ENCODE data around the gene CEMIP. TPM values are rescaled to one million over a fixed set of nuclear protein-coding genes. Genes with fewer than 3 reads are reported as not detected.

Gene CEMIP
- total RNA-seq, 1 donor from 2014 or later = under 0.01 TPM

DNA sequence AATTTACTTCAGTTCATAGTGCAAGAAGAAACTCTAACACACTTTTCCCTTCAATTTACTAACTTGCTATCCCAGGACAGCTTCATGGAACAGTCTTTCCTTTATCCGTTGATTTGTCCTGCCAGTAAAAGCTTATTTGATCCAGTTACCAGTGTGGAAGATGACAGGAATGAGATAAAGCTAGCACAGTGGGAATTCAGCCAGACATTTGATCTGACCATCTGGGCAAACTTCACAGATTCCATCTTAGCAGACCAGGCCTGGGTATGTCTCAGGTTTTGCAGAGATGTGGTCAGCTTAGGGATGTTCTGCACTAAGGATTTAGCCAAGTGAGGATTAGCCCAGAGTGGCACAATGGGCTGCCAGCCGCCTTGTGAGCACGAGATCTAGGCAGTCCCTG lies 19.7 kb downstream of the CEMIP start:
- Histone ChIP-seq H3K36me3 (ENCODE audit: control insufficient read depth, insufficient read depth, low read length) (no peaks in the 10 kb centered on the region), H3K27me3 (ENCODE audit: control insufficient read depth, insufficient read depth, low read length) (no peaks in the 10 kb centered on the region), H3K4me3 (ENCODE audit: low read depth, low read length) (no peak overlapping the region)
- DNase-seq (ENCODE audit: low read depth) = no peak
- TF ChIP-seq, protein P1, sequence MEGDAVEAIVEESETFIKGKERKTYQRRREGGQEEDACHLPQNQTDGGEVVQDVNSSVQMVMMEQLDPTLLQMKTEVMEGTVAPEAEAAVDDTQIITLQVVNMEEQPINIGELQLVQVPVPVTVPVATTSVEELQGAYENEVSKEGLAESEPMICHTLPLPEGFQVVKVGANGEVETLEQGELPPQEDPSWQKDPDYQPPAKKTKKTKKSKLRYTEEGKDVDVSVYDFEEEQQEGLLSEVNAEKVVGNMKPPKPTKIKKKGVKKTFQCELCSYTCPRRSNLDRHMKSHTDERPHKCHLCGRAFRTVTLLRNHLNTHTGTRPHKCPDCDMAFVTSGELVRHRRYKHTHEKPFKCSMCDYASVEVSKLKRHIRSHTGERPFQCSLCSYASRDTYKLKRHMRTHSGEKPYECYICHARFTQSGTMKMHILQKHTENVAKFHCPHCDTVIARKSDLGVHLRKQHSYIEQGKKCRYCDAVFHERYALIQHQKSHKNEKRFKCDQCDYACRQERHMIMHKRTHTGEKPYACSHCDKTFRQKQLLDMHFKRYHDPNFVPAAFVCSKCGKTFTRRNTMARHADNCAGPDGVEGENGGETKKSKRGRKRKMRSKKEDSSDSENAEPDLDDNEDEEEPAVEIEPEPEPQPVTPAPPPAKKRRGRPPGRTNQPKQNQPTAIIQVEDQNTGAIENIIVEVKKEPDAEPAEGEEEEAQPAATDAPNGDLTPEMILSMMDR (IDR thresholded peaks at IDR 0.05; ENCODE audit: insufficient read depth, low read length, poor library complexity, severe bottlenecking) = no peak

DNA sequence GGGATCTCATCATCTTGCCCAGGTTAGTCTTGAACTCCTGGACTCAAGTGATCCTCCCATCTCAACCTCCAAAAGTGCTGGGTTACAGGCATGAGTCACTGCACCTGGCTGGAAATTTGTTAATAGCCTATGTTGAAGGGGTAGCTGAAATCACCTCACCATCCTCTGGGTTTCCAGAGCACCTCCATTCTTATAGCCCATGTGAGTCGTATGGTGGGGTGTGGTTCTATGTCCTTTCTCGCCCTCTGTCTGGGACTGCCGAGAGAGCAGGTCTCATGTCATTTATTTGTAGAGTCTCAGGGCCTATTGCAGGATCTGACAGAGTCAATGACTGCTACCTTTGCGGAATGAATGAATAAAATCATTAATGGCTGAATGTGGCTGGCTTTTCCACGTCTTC lies 20.9 kb downstream of the CEMIP start:
- DNase-seq (ENCODE audit: low read depth) = no peak
- Histone ChIP-seq H3K4me3 (ENCODE audit: low read depth, low read length) (no peak overlapping the region), H3K27me3 (ENCODE audit: control insufficient read depth, insufficient read depth, low read length) (no peaks in the 10 kb centered on the region), H3K36me3 (ENCODE audit: control insufficient read depth, insufficient read depth, low read length) (no peaks in the 10 kb centered on the region)
- TF ChIP-seq, protein P1 (IDR thresholded peaks at IDR 0.05; ENCODE audit: insufficient read depth, low read length, poor library complexity, severe bottlenecking) = no peak

DNA sequence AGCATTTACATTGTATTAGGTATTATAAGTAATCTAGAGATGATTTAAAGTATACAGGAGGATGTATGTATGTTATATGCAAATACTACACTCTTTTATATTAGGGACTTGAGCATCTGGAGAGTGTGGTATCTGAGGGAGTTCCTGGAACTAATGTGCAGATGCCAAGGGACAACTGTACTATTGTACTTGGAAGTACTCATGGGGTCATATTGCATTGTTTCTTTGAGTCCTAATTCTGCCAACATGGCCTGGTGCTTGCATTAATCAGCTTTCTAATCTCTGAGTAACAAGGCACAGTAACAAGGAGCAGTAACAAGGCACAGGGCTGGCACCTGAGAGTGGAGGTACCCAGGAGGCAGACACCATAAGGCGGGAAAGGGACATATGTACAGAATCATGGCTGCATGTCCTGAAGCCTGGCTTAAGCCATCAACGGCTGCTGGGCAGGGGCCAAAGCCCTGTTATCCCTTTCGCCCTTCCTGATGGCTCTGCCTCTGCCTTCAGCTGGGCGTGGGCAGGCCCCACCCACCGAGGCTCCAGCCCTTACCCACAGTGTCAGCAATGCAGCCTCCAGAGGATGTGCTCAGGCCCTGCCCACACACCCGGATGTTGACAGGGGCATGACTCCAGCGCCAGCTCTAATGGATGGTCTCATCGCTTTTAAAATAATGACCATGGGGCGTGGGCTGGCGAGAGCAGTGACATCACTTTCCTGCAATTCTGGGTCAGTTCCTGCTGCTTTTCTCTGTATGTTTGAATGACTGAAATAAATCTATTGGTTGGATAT lies 22.9 kb downstream of the CEMIP start:
- no peaks in the 10 kb centered on the region for H3K27me3 ChIP-seq (ENCODE audit: control insufficient read depth, insufficient read depth, low read length)
- TF ChIP-seq, protein P1 (IDR thresholded peaks at IDR 0.05; ENCODE audit: insufficient read depth, low read length, poor library complexity, severe bottlenecking) = no peak
- H3K4me3 ChIP-seq (ENCODE audit: low read depth, low read length) = no peak overlapping the region
- no peaks in the 10 kb centered on the region for H3K36me3 ChIP-seq (ENCODE audit: control insufficient read depth, insufficient read depth, low read length)
- DNase-seq (ENCODE audit: low read depth) = no peak

DNA sequence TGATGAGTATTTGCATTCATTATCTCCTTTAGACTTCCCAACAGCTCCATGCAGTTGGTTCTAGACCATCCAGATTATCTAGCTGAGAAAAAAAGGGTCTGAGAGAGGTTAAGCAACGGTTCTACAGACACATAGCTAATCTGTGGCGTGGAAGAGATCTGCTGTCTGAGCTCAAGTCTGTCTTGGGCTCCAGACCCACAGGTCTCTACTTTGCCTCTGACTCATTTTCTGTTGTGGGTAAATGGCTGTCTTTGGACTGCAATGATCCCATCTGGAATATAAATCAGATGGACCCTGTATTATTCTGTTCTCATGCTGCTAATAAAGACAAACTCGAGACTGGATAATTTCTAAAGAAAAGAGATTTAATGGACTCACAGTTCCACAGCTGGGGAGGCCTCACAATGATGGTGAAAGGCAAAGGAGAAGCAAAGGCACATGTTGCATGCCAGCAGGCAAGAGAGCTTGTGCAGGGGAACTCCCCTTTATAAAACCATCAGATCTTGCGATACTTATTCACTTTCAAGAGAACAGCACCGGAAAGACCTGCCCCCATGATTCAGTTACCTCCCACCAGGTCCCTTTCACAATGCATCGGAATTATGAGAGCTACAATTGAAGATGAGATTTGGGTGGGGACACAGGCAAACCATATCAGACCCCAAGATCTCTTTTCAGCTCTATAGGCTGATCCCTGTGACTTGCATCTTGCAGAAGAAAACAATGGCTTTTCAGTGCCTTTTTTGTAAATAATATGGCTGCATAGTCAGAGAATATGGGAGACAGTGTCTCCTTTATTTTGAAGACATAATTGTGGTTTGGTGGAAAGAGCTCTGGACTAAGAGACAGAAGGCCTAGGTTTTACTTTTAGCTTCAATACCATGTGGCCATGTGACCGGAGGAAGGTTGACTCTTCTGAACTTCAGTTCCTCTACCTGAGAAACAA lies 24.7 kb downstream of the CEMIP start:
- Histone ChIP-seq H3K36me3 (ENCODE audit: control insufficient read depth, insufficient read depth, low read length) (no peaks in the 10 kb centered on the region), H3K27me3 (ENCODE audit: control insufficient read depth, insufficient read depth, low read length) (no peaks in the 10 kb centered on the region), H3K4me3 (ENCODE audit: low read depth, low read length) (no peak overlapping the region)
- DNase-seq (ENCODE audit: low read depth) = no peak
- TF ChIP-seq, protein P1 (IDR thresholded peaks at IDR 0.05; ENCODE audit: insufficient read depth, low read length, poor library complexity, severe bottlenecking) = no peak

DNA sequence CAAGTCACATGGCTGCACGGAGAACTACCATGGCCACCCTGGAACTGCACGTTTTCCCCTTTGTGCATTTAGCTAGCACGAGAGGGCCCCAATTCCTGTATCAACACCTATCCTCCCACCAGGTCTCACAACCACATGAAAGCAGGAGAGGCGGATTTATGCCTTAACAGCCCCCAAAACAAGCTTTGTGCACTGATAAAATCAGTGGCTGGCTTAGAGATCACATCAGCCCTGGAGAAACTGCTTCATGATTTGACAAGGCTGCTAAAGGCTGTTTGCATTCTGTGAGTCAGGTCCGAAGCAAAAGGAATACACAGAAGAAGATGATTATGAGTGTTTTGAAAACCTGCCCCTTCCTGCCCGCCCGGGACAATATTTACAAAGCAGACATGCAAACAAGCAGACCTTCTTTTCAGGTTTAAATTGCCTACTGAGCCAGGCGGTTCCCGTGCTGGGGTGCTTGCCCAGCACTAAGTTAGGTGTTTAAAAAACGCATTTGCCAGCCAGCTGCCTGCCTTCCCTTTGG lies 25.9 kb downstream of the CEMIP start:
- no peak for DNase-seq (ENCODE audit: low read depth)
- TF ChIP-seq, protein P1 (IDR thresholded peaks at IDR 0.05; ENCODE audit: insufficient read depth, low read length, poor library complexity, severe bottlenecking) = no peak
- Histone ChIP-seq H3K36me3 (ENCODE audit: control insufficient read depth, insufficient read depth, low read length) (no peaks in the 10 kb centered on the region), H3K27me3 (ENCODE audit: control insufficient read depth, insufficient read depth, low read length) (no peaks in the 10 kb centered on the region), H3K4me3 (ENCODE audit: low read depth, low read length) (no peak overlapping the region)

Measured in kidney epithelial cell (primary cell).